HG02943 (cell line): ENCODE data around the gene FGF1.
"Not testable (repeated sequence)": the region's sequence is repeated elsewhere in the genome, so short reads cannot be mapped to it uniquely, and the experiment has no call there.

Source experiments
- ATAC-seq: cut with Tn5 transposase; IDR thresholded peaks from one replicate; pipeline ENCODE4 v1.9.1; 2021; ENCODE audit warnings: mild to moderate bottlenecking, low read depth, moderate library complexity; ENCODE audit not compliant: unreplicated experiment

The FGF1 gene

DNA sequence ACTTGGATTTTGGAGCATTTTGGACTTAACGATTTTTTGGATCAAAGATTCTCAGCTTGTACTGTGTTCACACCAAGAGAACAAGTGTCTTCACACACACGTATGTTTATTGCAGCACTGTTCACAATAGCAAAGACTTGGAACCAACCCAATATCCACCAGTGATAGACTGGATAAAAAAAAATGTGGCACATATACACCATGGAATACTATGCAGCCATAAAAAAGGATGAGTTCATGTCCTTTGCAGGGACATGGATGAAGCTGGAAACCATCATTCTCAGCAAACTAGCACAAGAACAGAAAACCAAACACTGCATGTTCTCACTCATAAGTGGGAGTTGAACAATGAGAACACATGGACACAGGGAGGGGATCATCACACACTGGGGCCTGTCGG lies 37.8 kb downstream of the FGF1 start:
- ATAC-seq = not testable (repeated sequence)

DNA sequence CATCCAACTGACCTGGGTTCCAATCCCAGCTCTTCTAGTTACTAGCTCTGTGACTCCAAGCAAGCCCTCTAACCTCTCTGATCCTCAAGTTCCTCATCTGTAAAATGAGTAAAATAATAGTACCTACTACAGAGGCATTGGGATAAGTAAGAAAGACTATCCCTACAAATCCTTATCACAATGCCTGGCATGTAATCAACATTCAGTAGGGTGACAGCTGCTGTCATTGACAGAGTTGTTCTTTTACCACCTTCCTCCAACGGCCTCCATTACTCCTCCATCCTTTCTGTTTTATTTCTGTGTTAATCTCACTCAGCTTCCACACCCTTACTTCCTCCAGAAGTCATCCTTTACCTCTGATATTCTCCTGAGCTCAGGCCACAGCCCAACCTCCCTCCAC lies 40.4 kb downstream of the FGF1 start:
- ATAC-seq = no peak

DNA sequence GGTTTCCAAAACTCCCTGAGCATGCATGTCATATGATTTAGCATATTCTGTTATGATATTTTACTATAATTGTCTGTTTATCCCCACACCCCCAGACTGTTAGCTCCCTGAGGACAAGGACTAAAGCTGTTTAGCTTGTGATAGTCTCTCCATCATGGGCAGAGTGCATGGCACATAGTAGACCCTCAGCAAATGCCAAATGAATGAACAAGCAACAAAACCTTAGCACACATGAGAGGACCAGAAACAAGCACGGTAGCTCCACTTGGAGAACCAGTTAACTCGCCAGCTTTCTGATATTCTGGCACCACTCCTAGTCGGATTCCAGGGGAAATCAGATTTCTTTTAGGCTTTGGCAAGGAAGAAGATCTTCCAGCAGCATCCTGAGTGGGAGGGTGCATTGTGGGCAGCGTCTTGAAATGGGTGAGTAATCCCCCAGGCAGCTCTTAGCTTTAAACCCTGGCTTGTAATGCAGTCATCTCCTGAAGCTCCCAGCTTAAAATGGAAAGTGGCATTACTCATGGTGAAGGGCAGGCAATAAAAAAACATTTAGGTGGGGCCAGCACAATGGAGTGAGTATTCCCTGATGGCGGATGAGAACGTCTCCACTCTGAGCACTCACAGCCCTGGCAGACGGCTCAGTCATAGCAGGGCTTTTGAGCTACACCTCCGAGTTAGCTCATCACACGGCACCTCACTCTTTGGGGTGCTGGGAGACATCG lies 41.1 kb downstream of the FGF1 start:
- ATAC-seq = no peak

DNA sequence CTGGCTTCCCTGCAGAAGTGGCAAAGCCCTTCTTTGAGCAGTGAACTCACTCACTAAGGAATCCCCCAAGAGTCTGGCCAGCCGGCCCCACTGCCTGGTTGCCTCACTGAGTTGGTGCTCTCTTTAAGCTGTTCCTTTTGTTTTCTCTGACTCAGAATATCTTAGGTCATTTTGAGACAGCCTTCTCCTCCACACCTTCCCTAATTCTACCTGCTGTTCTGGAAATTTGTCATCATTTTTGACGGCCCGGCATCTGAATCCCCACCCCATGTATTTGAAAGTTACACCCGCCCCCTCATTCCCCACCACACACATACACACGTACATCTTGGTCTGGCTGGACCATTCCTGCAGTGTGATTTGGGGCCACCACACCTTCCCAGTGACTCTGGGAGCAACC lies 41.8 kb downstream of the FGF1 start:
- no peak for ATAC-seq

DNA sequence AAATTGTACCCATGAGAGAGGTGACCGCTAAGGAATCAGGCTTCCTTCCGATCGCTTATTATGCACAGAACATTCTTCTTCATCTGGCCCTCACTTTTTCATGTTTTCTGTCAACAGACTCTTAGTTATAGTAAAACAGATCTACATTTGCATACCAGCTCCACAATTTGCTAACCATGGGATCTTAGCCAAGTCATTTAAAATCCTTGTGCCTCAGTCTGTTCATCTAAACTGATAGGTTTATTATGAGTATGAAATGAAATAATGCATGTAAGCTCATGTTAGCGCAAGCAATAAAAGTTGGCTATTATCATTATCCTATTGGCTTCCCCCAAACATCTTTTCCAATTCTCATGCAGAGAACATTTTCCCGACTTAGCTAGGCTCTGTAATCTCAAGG lies 42.3 kb downstream of the FGF1 start:
- ATAC-seq = no peak

DNA sequence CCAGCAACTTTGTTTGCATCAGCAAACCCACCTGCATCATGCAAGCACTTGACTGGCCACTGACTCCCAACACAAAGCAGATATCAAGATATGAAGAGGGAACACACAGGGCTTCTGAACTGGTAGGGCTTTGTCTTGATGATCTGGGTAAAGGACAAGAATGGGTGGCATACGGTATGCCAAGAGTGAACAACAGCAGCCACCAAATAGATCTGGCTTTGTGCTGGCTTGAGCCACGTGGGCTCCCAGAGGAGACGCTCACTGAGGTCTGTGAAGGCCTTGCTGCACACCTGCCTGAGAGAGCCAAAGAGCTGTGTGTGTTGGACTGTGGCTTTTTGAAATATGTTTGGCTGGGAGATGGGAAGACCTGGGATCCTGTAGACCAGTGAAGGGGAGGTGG lies 43.5 kb downstream of the FGF1 start:
- ATAC-seq = no peak

DNA sequence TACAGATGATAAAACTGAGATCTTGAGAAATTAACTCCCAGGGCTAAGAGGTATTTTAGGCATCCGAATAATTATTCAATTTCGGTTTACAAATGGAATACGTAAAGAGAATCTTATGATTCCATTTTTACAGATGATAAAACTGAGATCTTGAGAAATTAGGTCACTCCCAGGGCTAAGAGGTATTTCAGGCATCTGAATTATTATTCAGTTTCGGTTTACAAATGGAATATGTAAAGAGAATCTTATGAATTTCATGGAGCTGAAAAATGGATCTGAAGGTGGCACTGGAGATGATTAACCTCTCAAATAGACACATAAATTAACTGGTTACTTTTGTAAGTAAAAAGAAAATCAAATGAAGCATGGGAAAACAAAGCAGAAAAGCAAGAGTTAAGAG lies 44.2 kb downstream of the FGF1 start:
- no peak for ATAC-seq

DNA sequence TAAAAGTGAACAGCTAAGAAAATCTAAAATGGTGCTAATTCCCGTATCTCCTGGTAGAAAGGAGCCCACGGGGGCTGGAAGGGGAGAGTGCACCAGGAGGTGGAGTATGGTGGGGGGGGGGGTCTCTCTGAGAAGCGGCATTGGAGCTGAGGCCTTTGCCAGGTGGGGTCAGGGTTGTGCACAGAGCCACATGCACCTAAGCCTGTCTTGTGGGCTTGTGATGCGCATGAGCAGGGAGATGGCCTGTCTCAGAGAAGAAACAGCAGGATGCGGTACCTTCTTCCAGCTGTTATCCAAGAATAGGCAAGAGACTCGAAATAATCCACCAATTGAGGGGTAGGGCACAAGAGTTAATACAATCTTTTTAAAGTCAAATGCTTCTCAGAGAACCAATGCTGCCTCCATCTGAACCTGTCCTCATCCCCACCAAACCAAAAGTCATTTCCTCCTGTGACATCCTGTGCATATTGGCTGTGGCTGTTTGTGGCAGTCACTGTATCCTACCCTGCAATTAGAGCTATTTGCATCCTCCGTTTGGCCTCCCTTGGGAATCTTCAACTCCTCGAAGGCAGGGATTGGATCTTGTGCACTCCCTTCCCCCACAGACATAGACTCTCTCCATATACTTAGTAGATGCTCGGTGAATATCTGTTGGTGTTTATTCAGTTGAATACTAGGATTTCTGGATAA lies 45.4 kb downstream of the FGF1 start:
- no peak for ATAC-seq

DNA sequence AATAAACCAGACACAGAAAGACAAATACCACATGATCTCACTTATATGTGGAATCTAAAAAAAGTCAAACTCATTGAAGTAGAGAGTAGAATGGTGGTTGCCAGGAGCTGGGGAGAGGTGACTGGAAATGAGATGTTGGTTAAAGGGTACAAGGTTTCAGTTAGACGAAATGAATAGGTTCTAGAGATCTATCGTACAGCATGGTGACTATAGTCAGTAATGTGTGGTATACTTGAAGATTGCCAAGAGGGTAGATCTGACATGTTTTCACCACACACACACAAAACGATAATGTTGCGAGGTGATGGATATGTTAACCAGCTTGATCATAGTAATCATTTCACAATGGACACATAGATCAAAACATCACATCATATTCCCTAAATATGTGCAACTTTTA lies 46.4 kb downstream of the FGF1 start:
- ATAC-seq = no peak

DNA sequence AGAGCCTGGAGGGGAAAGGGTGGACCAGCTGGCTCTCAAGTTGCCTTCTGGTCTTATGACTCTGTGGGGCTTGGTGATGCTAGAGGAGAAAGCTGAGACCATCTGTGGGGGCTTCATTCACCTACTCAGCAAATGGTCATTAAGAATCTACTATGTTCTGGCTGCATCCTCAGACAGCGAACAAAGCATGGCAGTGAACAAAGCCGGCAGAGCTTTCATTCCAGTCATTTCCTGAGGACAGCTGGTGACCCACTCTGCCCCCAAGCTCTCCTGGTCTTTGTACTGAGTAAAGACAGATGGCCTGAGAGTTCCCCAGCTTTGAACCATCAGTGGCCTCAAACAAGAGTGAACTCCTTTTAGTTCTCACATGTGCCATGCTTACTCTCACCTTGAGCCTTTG lies 48.0 kb downstream of the FGF1 start:
- ATAC-seq = no peak

DNA sequence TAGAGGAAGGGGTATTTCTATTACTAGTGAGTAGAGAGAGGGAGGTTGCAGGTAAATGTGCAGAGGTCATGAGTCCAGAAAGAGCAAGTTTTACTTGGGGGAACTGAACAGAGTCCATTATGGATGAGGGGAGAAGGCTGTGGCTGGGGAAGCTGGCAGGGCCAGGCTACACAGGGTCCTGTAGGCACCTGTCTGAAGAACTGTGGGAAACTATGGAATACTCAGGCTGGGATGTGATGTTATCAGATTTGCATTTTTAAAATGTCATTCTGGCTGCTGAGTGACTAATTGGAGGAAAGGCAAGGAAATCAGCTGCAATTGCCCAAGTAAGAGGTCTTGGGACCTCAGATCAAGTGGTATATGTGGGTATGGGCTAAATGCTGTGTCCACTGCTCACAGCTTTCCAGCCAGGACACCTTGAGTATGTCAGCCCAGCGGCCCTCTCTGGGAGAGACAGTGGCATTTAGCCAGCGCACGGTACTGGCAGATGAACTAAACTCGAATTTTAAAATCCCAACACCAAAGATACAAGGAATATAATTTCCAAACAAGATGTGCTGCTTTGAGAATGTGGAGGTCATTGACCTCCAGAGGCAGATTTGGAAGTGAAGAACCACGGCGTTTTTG lies 49.1 kb downstream of the FGF1 start:
- ATAC-seq = no peak

DNA sequence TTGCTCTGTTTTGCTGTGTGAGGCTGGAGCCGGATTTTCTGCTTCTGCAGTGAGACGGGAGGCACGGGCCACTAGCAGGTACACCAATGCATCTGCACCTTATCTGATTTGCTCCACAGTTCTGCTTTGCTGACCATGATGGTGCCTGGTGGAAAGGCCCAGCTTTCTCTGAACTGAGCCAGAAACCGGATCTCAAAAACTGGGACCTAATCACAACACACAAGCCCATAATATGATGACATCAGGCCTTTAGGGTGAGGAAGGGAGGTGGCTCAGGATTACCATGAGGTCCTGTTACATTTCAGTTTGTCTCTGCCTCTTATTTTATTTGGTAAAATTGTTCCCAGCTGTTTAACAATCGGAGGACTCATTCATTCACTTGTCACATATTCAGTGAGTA lies 49.8 kb downstream of the FGF1 start:
- no peak for ATAC-seq

DNA sequence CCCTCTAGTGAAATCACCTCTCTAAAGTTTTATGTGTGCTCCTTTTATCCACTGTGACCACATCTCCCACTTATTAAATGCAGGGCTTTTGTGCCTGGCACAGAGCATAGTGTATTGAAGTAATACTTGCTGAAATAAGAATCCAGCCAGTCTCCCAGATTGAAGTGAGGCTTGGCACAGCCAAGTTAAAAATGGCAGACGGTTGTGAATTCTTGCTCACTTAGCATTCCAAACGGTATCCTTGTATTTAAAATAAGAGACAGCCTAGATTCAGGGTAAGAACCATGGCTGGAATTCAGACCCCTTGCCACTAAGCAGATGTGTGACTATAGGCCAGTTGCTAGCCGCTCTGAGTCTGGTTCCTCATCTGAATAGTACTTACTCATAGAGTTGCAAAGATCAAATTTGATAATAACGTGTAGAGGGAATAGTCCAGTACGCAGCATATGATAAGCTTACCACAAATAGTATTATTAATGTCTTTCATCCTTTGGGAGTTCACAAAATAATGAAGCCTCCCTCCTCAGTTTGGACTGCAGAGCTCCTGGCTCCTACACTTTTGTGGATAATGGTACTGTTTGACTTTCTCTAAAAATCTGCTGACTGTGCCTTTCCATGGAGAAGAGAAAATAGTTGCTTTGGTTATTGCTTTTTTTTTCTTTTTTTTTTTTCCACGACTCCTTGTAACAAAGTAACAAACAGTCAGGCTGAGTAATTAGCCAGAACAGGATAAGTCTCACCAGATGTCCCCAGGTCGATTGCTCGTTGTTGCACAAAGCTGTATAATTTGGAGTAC lies 51.5 kb downstream of the FGF1 start:
- ATAC-seq = no peak

DNA sequence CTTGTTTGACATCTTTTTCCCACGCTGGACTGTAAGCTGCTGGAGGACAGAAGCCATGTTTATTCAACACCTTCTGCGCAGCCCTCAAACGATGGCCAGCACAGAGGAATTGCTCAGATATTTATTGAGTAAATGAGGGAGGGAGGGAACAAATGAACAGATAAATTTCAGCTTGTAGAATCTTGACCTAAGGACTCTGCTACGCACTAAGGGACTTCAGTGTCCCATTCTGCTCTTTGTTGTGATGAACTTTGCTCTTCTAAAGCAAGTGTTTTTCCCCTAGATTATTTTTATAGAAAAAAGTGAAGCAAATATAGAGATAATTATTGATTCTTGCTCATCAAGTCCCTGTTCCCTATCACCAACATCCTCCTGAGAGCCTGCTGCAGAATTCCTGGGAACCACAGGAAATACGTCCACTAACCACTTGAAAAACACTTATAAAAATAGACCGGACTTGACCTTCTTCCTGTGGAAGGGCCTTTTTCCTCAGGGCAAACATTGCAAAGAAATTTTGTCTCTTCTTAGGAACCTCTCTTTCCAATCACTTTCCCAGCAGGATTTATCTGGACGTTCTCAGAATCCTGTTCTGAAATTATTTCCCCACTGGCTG lies 54.9 kb downstream of the FGF1 start:
- ATAC-seq = no peak

DNA sequence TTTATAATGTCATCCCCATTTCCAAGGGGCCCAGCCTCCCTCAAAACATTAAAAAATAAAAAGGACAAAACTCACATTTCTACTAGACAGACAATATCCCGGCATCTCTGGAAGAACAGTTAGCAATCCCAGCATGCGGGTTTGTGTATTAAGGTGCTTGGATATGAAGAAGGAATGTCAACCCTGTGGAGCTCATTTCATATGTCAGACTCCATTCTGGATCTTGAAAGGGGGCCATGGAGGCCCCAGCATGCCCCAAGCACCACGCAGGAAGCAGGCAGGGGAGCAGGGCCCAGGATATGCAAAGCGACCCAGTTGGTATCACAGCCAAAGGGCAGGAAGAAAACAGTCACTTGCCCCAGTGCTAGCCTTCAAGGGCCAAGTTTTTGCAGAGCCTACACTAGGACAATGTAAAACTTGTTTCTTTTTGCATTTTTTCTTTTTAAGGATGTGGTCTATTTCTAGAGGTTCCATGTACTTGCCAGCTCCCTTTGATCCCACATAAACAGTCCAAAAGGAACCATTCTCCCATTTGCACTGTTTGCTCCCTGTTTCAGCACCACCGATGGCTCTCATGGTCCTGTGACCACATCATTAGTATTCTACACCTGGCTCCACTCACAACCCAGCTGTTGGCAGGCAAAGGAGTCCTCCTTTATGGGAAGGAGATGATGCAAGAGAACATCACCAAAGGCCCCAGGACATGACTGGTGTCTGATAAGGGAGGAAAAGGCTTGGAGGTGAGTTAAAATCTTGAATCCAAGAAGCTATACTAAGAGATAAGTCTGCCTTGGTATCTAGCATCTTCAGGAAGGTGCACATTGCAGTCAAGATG lies 58.3 kb downstream of the FGF1 start:
- no peak for ATAC-seq

DNA sequence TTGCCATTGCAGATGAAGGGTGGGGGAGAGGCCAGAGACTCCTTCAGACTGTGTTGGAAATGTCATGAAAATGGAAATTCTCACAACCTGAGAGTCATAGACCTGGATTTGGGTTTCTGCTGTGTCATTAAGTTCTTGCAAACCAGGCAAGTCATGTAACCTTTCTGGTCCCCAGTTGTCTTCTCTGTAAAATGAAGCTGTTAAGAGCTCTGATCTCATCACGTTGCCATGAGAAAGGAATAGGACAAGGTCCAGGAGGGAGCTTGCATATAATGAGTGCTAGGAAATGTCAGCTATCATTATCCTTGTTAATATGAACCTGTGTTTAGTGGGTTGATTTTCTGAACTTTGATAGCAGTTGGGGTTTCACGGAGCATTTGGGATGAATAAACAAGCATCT lies 59.1 kb downstream of the FGF1 start:
- ATAC-seq = no peak

DNA sequence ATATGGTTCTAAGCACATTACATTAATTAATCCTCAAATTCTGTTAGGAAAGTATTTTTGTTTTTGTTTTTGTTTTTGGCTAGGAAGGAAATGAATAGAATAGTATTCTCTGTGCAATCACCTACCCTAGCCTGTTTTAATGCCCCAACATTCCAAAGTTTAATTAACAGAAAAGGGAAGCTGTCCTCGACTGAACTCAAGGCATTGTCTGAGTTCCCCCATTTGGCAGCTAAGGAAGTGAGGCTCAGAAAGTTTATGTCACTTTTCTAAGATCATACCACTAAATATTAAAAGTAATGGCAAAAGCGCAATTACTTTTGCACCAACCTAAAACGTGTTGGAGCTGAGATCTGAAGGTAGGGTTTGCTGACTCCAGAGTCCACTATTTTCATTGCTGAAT lies 59.8 kb downstream of the FGF1 start:
- no peak for ATAC-seq

DNA sequence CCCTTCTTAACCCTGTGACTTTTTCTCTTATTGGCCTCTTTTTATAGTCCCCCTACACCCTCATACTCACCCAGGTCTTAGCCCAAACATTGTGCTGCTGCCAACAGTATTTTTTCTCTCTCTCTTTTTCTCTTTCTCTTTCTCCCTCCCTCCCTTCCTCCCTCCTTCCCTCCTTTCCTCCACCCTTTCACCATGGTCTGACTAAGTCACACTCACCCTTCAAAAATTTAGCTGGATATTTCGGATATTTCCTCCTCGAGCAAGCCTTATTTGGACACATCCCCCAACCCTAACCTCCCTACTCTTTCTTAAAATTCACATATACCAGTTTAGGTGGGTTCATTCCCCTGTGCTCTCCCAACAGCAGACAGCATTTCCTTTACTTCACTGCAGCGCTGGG lies 64.7 kb downstream of the FGF1 start:
- no peak for ATAC-seq

DNA sequence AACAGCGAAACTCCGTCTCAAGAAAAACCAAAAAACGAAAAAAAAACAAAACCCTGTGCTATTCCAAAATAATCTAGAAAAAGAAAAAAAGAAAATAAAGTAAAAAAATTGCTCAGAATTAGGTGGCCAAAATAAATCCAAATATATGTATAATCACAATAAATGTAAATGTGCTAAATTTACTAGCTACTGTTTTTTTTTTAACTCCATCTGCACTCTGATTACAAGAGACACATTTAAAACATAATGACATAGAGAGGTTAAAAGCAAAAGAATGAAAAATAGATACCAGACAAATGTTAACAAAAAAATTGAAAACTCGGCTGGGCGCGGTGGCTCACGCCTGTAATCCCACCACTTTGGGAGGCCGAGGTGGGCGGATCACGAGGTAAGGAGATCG lies 66.1 kb downstream of the FGF1 start:
- ATAC-seq = no peak

DNA sequence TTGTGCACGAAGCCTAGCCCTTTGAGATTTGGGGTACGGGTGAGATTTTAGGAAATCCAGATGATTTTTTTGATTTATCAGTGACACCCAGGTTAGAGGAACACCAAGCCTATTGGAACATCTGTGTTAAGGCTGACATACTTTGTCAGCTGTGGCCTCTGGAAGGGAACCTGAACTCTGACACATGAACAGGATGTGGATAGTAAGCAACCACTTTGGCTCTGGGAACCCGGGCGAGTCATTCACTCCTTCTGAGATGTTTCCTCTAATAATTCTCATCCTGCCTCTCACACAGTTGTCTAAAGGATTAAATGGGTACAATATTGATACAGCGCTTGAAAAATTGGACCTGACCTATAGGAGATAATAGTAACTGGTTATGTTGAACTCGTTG lies 67.8 kb downstream of the FGF1 start:
- ATAC-seq = no peak
